ENCODE results near the gene FAM107B. TPM values are rescaled to one million over a fixed set of nuclear protein-coding genes. Genes with fewer than 3 reads are reported as not detected.

Gene FAM107B
- total and polyA plus RNA-seq, 4 donors: 24.9 to 58.1 (median 30.9) TPM

DNA sequence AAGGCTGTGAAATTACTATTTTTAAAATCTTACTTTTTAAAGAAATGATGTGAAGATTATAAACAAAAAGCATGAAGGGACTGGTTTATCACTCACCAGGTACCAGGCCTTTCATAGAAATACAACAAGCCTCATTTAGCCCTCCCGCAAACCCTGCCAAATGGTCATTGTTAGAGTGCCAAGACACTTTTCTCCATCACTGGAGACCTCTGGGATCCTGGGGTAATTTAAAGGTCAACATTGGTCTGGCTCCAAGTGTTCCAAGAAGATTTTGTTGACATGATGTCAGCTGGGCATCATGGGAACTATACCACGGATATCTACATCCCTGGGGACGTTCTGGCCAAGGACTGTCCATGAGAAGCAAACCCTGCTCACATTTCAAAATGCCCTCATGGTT lies 306.0 kb downstream of the FAM107B start:
- no peaks in the 10 kb centered on the region for H3K9me3 ChIP-seq (ENCODE audit: control insufficient read depth in 4 of 4, low read length in 3 of 4)
- no peak overlapping the region for H3K27ac ChIP-seq (ENCODE audit: low read depth in 1 of 2, low read length in 2 of 2)
- H3K4me3 ChIP-seq (ENCODE audit: low read depth in 1 of 3, low read length in 3 of 3): no peak overlapping the region
- TF ChIP-seq, protein P1, sequence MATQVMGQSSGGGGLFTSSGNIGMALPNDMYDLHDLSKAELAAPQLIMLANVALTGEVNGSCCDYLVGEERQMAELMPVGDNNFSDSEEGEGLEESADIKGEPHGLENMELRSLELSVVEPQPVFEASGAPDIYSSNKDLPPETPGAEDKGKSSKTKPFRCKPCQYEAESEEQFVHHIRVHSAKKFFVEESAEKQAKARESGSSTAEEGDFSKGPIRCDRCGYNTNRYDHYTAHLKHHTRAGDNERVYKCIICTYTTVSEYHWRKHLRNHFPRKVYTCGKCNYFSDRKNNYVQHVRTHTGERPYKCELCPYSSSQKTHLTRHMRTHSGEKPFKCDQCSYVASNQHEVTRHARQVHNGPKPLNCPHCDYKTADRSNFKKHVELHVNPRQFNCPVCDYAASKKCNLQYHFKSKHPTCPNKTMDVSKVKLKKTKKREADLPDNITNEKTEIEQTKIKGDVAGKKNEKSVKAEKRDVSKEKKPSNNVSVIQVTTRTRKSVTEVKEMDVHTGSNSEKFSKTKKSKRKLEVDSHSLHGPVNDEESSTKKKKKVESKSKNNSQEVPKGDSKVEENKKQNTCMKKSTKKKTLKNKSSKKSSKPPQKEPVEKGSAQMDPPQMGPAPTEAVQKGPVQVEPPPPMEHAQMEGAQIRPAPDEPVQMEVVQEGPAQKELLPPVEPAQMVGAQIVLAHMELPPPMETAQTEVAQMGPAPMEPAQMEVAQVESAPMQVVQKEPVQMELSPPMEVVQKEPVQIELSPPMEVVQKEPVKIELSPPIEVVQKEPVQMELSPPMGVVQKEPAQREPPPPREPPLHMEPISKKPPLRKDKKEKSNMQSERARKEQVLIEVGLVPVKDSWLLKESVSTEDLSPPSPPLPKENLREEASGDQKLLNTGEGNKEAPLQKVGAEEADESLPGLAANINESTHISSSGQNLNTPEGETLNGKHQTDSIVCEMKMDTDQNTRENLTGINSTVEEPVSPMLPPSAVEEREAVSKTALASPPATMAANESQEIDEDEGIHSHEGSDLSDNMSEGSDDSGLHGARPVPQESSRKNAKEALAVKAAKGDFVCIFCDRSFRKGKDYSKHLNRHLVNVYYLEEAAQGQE (IDR thresholded peaks at IDR 0.05): no peak
- TF ChIP-seq GABPA (IDR thresholded peaks at IDR 0.05 in 1 of 2, conservative IDR thresholded peaks at IDR 0.05 in 1 of 2): no peak
- TF ChIP-seq, protein P2, sequence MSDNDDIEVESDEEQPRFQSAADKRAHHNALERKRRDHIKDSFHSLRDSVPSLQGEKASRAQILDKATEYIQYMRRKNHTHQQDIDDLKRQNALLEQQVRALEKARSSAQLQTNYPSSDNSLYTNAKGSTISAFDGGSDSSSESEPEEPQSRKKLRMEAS (IDR thresholded peaks at IDR 0.05): no peak
- TF ChIP-seq HNF4A (conservative IDR thresholded peaks at IDR 0.05): no peak
- H3K27me3 ChIP-seq (ENCODE audit: control insufficient read depth in 4 of 4, insufficient read depth in 4 of 4, low read length in 3 of 4): no peaks in the 10 kb centered on the region
- WGBS: 83% methylated on average over 3 of the region's 3 CpGs
- no peak overlapping the region for H3K9ac ChIP-seq (ENCODE audit: low read depth in 1 of 2, low read length in 2 of 2)
- no peaks in the 10 kb centered on the region for H3K36me3 ChIP-seq (ENCODE audit: control insufficient read depth in 4 of 4, insufficient read depth in 3 of 4, low read depth in 1 of 4, low read length in 3 of 4)
- H3K4me1 ChIP-seq (ENCODE audit: control insufficient read depth in 4 of 4, insufficient read depth in 4 of 4, low read length in 3 of 4): no peaks in the 10 kb centered on the region
- no peak for DNase-seq (ENCODE audit: low spot score)

Small RNA genes within 50 kb of the gene (small RNA-seq; reads per million reads assigned to genes)
- gene RNA5SP302: not detected

Other genes starting within 250 kb of the FAM107B start
- 1 to 10 TPM; 1.5 to 5.9 TPM for gene CDNF, start 63.1 kb upstream of the FAM107B start, total RNA-seq
- 1 to 10 TPM; 2.7 to 3.1 TPM for gene CDNF, start 63.1 kb upstream of the FAM107B start, polyA plus RNA-seq
- gene HSPA14, start 63.4 kb upstream of the FAM107B start, total RNA-seq: 1 to 10 TPM; 8.6 to 9.0 TPM
- 1 to 10 TPM; 5.3 to 8.4 TPM for gene HSPA14, start 63.4 kb upstream of the FAM107B start, polyA plus RNA-seq
- 1 to 10 TPM; 5.2 to 8.5 TPM for gene MSANTD7, start 63.4 kb upstream of the FAM107B start, total RNA-seq
- gene MSANTD7, start 63.4 kb upstream of the FAM107B start, polyA plus RNA-seq: 1 to 10 TPM in 1 of 2 donors, under 1 TPM in 1; 0.82 to 1.8 TPM
- gene SUV39H2, start 104.0 kb upstream of the FAM107B start, total RNA-seq: 1 to 10 TPM; 3.2 to 7.5 TPM
- 1 to 10 TPM; 1.8 to 2.7 TPM for gene SUV39H2, start 104.0 kb upstream of the FAM107B start, polyA plus RNA-seq
- gene DCLRE1C, start 179.2 kb upstream of the FAM107B start, total RNA-seq: 1 to 10 TPM; 2.8 to 9.9 TPM
- 1 to 10 TPM in 1 of 2 donors, under 1 TPM in 1; 0.93 to 3.5 TPM for gene DCLRE1C, start 179.2 kb upstream of the FAM107B start, polyA plus RNA-seq
- gene MEIG1, start 184.5 kb upstream of the FAM107B start, total RNA-seq: under 1 TPM in 1 of 2 donors, not detected in 1; 0.33 TPM
- not detected for gene MEIG1, start 184.5 kb upstream of the FAM107B start, polyA plus RNA-seq